ENCODE results near the gene OTOP2.

OTOP2 gene

GRCh38 chr17:74923538-74924249, 379 bp upstream of the OTOP2 start:
- DNase-seq (ENCODE audit: low read depth in 2 of 2): peak; percentile 51 to 57

- no peak for DNase-seq (ENCODE audit: low read depth in 2 of 2)
These were observed 1.2 kb downstream of the OTOP2 start for GRCh38 chr17:74925242-74925641.

GRCh38 chr17:74928786-74929185, 4.7 kb downstream of the OTOP2 start:
- DNase-seq (ENCODE audit: low read depth in 2 of 2): no peak

GRCh38 chr17:74930535-74931036, 6.5 kb downstream of the OTOP2 start:
- DNase-seq (ENCODE audit: low read depth in 2 of 2): no peak

GRCh38 chr17:74935048-74935447, 11.0 kb downstream of the OTOP2 start:
- no peak for DNase-seq (ENCODE audit: low read depth in 2 of 2)

GRCh38 chr17:74935585-74936469, 11.8 kb downstream of the OTOP2 start, which contains the start of gene OTOP3:
Gene OTOP3, plus strand, starts transcription at chr17:74935898. Its CDS starts 24 bp downstream, at chr17:74935922.
- DNase-seq (ENCODE audit: low read depth in 2 of 2): no peak

GRCh38 chr17:74936470-74936799, 12.4 kb downstream of the OTOP2 start:
- no peak for DNase-seq (ENCODE audit: low read depth in 2 of 2)

- DNase-seq (ENCODE audit: low read depth in 2 of 2): no peak
These were observed 13.3 kb downstream of the OTOP2 start for GRCh38 chr17:74937064-74938051.

DNA sequence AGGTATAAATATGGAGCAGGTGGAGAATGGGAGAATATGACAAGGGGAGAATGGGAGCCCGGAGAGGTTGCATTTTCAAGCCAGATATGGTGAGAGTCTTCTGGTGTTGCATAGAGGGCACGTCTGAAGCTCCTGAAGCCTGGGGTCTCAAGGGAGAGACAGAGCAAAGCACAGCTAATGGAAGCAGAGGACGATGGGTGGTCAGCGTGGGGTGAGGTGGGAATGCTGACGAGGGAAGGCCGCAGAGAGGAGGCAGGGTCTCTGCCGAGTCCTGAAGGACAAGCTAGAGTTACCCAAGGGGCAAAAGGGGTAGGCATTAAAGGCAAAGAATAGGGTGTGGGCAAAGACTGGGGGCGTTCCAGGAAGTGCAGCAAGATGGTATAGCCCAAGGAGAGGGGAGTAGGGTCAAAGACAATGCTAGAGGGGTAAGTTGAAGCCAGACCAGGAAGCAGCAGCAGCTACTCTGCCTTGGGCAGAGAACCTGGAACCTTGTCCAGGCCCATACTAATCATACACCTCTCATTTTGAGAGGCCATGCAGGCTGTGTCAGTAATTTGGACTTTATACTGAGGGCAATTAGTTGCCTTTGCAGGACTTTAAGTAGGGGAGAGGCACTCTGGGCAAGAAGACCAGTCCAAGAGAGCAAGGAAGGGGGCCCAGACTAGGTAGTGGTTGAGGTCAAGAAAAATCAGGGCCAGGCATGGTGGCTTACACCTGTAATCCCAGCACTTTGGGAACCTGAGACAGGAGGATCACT, 14.3 kb downstream of the OTOP2 start:
- no peak for DNase-seq (ENCODE audit: low read depth in 2 of 2)

DNA sequence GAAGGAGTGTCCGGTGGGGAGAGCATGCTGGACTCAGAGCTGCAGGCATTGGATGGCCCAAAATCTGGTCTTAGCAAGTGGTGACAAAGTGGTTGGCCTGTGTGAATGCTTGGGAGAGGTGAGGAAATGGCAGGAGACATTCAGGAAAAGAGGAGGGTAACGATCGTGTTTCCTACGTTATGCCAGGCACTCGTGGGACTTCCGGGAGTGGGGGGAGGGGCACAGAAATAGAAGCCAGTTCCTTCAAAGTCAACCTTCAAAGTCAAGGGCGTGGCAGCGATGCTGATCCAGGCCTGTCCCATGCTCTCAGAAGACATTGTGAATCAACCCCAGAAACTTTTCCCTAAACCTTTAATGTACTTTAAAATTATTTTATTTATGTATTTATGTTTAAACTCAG, 15.5 kb downstream of the OTOP2 start:
- no peak for DNase-seq (ENCODE audit: low read depth in 2 of 2)

DNA sequence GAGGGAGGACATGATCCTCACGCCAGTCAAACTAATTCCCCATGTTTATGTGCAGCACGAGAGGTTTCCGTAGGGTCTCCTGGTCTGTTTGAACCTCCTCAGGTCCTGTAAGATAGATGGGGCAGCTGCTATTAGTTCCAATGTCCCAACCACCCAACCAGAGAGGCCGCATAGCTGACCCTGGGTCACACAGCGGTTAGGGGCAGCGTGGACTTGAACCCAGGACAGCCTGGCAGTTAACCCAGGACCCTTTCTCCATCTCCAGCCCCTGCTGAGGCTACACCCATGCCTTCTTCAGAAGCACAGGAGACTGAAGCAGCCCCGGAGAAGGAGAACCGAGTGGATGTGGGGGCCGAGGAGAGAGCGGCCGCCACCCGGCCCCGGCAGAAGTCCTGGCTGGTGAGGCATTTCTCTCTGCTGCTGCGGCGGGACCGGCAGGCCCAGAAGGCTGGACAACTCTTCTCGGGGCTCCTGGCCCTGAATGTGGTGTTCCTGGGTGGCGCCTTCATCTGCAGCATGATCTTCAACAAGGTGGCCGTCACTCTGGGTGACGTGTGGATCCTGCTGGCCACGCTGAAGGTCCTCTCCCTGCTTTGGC, 17.2 kb downstream of the OTOP2 start:
- no peak for DNase-seq (ENCODE audit: low read depth in 2 of 2)

DNA sequence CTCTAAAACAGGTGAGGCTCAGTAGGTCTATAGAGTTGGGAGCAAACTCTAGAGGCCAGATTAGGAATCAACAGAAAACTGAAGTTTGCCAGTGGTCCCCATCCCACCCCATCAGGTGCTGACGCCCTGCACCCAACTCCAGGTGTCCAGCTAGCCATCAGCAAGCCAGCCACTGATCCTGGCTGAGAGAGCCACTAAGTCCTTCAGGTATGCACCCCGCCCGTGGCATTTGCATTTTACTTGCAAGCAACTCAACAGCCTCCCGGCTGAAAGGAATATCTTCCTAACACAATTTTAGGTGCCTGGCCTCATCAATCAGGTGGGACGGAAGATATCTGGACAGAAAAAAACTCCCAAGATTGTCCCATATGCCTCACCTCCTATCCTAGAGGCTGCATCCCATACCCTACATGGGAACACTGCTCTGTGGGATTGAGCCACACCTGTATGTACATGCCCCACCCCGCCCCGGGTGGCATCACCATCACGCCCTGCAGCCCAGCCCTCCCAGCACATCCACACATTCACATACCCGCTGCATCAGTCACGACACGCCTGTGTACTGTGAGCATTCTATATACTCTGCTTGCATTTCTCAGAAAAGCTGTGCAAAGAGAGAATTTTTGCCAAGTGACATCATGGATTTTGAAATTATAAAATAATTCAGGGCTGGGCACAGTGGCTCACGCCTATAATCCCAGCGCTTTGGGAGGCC, 19.9 kb downstream of the OTOP2 start:
- DNase-seq (ENCODE audit: low read depth in 2 of 2): no peak

- DNase-seq (ENCODE audit: low read depth in 2 of 2): no peak
These were observed 21.5 kb downstream of the OTOP2 start for GRCh38 chr17:74945543-74945942.

DNA sequence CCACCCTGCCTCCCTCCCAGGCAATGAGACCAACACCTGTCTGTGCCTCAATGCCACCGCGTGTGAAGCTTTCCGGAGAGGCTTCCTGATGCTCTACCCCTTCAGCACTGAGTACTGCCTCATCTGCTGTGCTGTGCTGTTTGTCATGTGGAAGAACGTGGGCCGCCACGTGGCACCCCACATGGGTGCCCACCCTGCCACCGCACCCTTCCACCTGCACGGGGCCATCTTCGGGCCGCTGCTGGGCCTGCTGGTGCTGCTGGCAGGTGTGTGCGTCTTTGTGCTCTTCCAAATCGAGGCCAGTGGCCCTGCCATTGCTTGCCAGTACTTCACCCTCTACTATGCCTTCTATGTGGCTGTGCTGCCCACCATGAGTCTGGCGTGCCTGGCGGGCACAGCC, 22.6 kb downstream of the OTOP2 start:
- DNase-seq (ENCODE audit: low read depth in 2 of 2): no peak

GRCh38 chr17:74947041-74947754, 23.1 kb downstream of the OTOP2 start:
- DNase-seq (ENCODE audit: low read depth in 2 of 2): no peak

GRCh38 chr17:74949455-74950115, 25.5 kb downstream of the OTOP2 start:
- no peak for DNase-seq (ENCODE audit: low read depth in 2 of 2)

GRCh38 chr17:74950207-74950606, 26.1 kb downstream of the OTOP2 start:
- DNase-seq (ENCODE audit: low read depth in 2 of 2): no peak

GRCh38 chr17:74951065-74951464, 27.0 kb downstream of the OTOP2 start:
- DNase-seq (ENCODE audit: low read depth in 2 of 2): no peak
